Activated naive CD4-positive, alpha-beta T cell (primary cell): Measurements from ENCODE around the gene TENT5C.

ENCODE experiments used
- DNase-seq, 4 experiments: peaks; one replicate each; lab custom pipeline; 2025; lab: John Stamatoyannopoulos, UW

TENT5C gene

DNA sequence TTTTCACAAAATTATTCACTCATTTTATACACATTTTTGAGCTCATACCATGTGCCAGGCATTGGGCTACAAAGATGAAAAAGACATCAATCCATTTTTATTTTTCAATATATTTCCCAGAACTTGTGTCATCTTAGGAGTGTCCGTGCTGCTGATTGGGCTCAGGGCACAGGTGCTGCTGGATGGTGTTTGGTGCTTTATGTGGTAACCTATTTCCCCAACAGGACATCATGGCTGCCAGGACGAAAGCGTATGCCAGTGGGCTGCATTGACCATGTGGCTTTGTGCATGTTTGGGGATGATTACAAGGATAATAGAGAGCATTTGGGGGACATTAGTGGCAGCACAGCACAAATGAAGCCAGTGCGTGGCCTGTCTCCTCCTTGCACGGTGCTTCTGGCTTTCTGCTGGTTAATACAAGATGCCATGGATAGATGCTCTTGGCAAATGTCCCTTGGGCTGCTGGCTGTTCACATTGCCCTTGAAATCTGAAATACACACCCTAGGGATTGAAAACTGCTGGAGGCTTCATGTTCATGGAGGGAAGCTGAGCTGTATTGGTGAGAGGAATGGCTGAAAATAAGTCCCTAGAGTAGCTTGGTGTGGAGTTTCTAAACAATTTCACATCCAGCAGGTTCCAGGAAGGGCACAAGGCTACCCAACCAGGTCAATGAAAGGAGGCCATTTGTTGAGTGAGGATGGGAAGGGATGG, 52.3 kb downstream of the TENT5C start:
- DNase-seq: no peak

DNA sequence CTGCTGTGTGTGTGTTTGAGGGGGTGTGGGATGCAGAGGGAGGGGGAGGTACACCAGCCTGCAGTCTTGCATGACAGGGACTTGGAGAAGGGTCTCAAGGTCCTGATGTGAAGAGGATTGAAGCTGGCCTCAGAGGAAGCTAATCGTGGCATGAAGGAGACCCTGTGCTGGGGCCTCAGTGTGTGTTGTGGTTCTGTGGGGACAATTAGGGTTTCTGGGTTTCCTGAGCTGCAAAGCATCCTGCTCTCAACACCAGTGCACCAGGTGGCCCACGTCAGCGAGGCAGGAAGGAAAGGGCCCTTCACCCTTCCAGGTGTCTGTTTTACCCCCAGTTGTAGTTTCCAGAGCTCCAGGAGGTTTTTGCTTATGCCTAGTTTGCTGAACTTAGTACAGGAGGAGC, 52.8 kb downstream of the TENT5C start:
- peak in 2 of 4 experiments; percentile 39 to 54 for DNase-seq

GRCh38 chr1:117659550-117660270, 53.9 kb downstream of the TENT5C start:
- DNase-seq: peak in 1 of 4 experiments; percentile 7

GRCh38 chr1:117660271-117660965, 54.6 kb downstream of the TENT5C start:
- no peak for DNase-seq

GRCh38 chr1:117661027-117661426, 55.2 kb downstream of the TENT5C start:
- no peak for DNase-seq

- DNase-seq: no peak
Observed at GRCh38 chr1:117662667-117663066, 56.8 kb downstream of the TENT5C start.

DNA sequence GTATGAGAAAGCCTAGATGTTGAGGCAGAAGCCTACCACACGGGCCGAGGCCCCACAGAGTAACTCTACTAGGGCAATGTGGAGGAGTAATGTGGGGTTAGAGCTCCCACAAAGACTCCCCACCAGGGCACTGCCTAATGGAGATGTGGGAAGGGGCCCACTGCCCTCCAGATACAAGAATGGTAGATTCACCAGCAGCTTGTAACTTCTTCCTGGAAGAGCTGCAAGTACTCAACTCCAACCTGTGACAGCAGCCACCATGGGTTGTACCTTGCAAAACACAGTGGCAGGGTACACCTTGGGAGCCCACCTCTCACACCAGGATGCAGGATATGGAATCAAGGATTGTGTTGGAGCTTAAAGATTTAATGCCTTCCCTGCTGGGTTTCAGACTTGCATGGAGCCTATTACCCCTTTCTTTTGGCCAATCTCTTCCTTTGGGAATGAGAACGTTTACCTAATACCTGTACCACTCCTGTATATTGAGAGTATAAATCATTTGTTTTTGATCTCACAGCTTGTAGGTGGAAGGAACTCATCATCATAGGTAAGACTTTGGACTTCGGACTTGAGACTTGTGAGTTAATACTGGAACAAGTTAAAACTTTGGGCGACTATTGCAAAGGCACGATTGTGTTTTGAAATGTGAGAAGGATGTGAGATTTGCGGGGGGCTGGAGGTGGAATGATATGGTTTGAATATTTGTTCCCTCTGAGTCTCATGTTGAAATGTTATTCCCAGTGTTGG, 57.5 kb downstream of the TENT5C start:
- no peak for DNase-seq

DNA sequence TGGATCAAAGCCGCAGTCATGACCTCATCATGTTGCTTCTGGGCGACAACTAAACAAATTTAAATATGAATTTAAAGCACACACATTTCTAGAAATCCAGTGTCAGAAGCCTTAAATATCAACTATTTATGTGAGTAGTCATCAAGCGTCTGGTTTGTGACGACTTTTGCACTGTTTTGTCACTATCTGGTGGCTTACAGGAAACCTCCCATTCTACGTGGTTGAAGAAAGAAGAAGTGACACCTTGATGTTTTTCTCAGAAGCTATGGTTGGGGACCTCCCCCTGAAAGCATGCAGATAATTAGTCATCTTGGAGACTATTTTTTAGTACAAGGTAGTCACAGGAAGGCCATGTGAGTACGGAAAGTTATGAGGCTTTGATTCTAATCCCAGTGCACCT, 58.5 kb downstream of the TENT5C start:
- DNase-seq: no peak

GRCh38 chr1:117665556-117666270, 59.9 kb downstream of the TENT5C start:
- DNase-seq: no peak

DNA sequence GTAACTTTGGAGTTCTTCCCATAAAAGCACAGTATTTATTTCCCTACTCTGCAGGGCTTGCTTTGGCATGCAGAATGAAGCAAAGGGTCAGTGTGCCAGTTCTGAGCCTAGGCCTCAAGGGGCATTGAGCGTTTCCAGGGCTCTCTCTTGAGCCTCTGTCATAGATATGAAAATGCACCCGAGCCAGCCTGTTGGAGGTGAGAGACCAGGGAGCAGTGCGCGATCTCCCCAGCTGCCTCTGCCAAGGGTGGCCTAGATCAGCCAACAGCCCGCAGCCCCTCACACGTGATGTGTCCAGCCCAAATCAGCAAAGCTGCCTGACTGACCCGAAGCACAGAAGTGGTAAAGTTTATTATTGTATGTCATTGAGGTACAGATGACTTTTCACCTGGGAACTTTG, 63.7 kb downstream of the TENT5C start:
- no peak for DNase-seq

- no peak for DNase-seq
Observed at GRCh38 chr1:117670976-117671780, 65.3 kb downstream of the TENT5C start.

DNA sequence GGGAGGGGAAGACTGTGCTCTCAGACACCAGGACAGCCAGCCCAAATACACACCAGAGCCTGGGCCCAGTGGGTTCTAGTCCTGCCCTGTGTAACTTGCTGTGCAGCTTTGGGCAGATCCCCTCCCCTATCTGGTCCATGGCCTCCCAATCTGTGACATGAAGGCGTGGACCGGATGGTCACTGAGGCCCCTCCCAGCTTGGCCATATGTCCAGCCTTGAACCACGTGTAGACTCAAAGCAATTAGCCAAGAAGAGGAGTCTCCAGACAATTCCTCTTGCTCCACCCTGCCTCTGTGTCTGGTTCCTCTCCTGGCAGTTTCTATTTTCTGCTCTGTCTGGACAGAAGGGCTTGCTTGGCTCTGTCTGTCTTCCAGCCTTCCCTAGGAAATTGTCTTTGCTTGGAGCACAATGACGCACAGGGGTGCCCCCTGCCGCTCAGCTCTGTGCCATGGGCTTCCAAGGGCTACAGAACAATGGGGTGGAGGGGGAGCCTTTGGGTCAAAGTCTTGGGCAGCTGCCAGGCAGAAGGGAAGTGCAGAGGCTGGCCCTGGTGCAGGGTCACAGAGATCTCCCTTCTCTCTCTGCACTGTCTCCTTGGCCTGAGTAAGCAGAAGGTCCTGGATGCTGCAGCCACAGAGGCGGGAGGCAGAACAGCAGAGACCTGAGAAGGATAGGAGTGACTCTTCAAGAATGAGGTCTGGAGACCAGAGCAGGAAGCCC, 66.1 kb downstream of the TENT5C start:
- no peak for DNase-seq

- DNase-seq: no peak
Observed at GRCh38 chr1:117672756-117673155, 66.9 kb downstream of the TENT5C start.

DNA sequence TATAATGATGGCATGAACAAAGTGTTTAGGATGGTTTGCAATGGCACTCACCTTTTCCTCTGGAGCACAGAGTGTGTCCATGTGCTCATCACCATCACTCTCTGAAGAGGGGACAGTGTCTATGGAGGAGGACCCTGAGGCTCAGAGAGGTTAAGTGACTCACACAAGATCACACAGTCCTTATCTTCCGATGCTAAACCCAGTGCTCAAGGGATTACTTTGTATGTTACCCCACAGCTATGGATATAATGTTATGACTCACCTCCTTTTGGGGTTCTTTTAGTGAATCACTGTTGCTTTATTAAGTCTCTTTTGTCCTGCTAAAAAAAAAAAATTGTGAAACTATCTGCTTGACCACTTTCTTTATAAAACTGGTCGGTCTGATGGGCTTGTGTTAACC, 67.6 kb downstream of the TENT5C start:
- DNase-seq: no peak

DNA sequence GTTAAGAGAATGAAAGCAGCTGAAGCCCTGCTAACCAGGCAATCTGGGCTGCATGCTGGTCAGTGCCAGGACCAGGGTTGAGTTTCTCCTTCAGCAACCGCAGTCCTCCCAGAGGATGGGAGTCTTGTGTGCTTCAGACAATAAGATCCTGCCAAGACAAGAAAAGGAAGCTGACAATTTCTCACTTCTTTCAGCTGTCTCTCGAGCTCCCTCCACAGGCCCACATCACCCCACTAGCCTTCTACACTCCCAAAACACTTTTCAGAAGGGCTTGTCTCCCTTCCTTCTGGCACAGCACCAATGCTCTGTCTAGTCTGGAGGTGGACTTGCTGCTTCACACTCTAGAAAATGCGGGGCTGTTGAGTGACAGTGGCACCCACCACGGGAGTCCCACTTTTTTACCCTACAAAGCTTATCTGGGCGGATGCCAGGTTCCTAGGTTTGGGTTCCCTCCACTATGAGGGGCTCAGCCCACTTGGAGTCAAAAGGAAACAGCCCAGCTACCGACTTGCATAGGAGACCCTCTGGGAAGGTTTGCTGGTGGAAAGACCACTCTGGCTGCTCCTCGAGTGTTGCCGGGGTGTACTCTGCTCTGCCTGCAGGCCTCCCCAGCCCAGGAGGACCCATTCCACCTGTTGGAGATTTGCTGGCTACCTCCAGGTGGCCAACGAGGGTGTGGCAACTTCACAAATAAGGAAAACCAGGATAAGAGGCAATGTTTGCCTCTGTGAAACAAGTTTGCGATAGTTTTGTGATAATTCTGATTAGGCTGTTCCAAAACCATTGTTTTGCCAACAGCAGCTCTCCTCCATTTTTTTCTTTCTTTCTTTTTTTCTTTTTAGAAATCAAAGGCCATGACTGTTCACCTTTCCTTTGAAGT, 68.9 kb downstream of the TENT5C start:
- peak in 1 of 4 experiments; percentile 38 for DNase-seq

- no peak for DNase-seq
Observed at GRCh38 chr1:117675907-117676430, 70.1 kb downstream of the TENT5C start.

- no peak for DNase-seq
Observed at GRCh38 chr1:117676615-117677130, 70.8 kb downstream of the TENT5C start.
